H1 (cell line): ENCODE measurements around the gene LHFPL3. TPM values are rescaled to one million over a fixed set of nuclear protein-coding genes. Genes with fewer than 3 reads are reported as not detected.
A peak's percentile ranks its signal among the peaks of the same experiment; 100 is the strongest.

Experiments used
- CTCF ChIA-PET: fragments of 300-600 bp; sonication (Branson Sonifier 250); formaldehyde crosslinking; loops from one replicate; lab custom pipeline; 2021; ENCODE audit not compliant: partially characterized antibody; lab: Charles Lee
- POLR2A ChIA-PET: fragments of 300-600 bp; sonication (Branson Sonifier 250); formaldehyde crosslinking; loops from one replicate; lab custom pipeline; 2021; ENCODE audit warnings: inconsistent platforms; ENCODE audit not compliant: partially characterized antibody; lab: Charles Lee
- DNase-seq, 2 experiments: peaks; one replicate each; pipeline versions ENCODE4 v3.0.0 to v3.0.0-alpha.2; 2010 to 2022; ENCODE audit warnings: low spot score in 2 of 2, low read depth in 1 of 2, mixed read lengths in 1 of 2
- FAIRE-seq: peaks from 2 replicates; lab custom pipeline; 2011; peaks lifted over from hg19 to GRCh38; lab: Jason Lieb, UNC
- H2AFZ ChIP-seq: 2 replicates; pipeline ENCODE4 v1.8.1; 2012; ENCODE audit warnings: low read length, inconsistent platforms
- H2AK5ac ChIP-seq: 2 replicates; pipeline ENCODE4 v1.6.1; 2013; ENCODE audit warnings: low read depth, low read length
- H2BK120ac ChIP-seq: replicated peaks from 2 replicates; pipeline ENCODE3; 2013; ENCODE audit warnings: low read depth, low read length, inconsistent platforms
- H2BK12ac ChIP-seq: 2 replicates; pipeline ENCODE4 v1.6.1; 2013; ENCODE audit warnings: low read depth, low read length
- H2BK15ac ChIP-seq: 2 replicates; pipeline ENCODE4 v1.6.1; 2013; ENCODE audit warnings: low read length
- H2BK20ac ChIP-seq: 2 replicates; pipeline ENCODE4 v1.6.1; 2013; ENCODE audit warnings: low read length
- H2BK5ac ChIP-seq: 2 replicates; pipeline ENCODE4 v1.6.1; 2013; ENCODE audit warnings: low read depth, low read length
- H3K14ac ChIP-seq: 2 replicates; pipeline ENCODE4 v1.6.1; 2013; ENCODE audit warnings: inconsistent platforms; ENCODE audit not compliant: insufficient read length
- H3K18ac ChIP-seq: 2 replicates; pipeline ENCODE4 v1.6.1; 2013; ENCODE audit warnings: low read length; ENCODE audit errors: extremely low read depth
- H3K23ac ChIP-seq: 2 replicates; pipeline ENCODE4 v1.6.1; 2013; ENCODE audit warnings: inconsistent platforms; ENCODE audit not compliant: insufficient read length
- H3K23me2 ChIP-seq: 2 replicates; pipeline ENCODE4 v1.6.1; 2013; ENCODE audit warnings: low read depth, low read length
- H3K27ac ChIP-seq: 2 replicates; pipeline ENCODE4 v1.6.1; 2011; ENCODE audit warnings: low read depth, low read length, inconsistent platforms
- H3K27me3 ChIP-seq, 4 experiments: replicated peaks in 1 of 4; 1 replicate in 1 of 4; 2 replicates in 3 of 4; pipeline versions ENCODE4 v1.6.1 to v1.8.1; 2011 to 2013; ENCODE audit warnings: low read length in 3 of 4, mild to moderate bottlenecking in 3 of 4, inconsistent platforms in 2 of 4, mixed read lengths in 2 of 4, moderate library complexity in 1 of 4; ENCODE audit not compliant: control insufficient read depth in 3 of 4, insufficient read depth in 3 of 4; ENCODE audit errors: extremely low read depth in 1 of 4
- H3K36me3 ChIP-seq, 4 experiments: 2 replicates each; pipeline versions ENCODE4 v1.6.1 to v1.8.1; 2011 to 2013; ENCODE audit warnings: mild to moderate bottlenecking in 4 of 4, low read length in 3 of 4, moderate library complexity in 2 of 4, control low read depth in 1 of 4, inconsistent platforms in 1 of 4; ENCODE audit not compliant: insufficient read depth in 4 of 4, control insufficient read depth in 2 of 4
- H3K4ac ChIP-seq: replicated peaks from 2 replicates; pipeline ENCODE3; 2013; ENCODE audit warnings: low read length, low read depth, mixed read lengths, inconsistent platforms; ENCODE audit not compliant: insufficient read length
- H3K4me1 ChIP-seq, 4 experiments: replicated peaks in 1 of 4; 1 replicate in 1 of 4; 2 replicates in 3 of 4; pipeline versions ENCODE4 v1.6.1 to v1.8.1; 2011 to 2013; ENCODE audit warnings: low read length in 3 of 4, inconsistent platforms in 2 of 4, mixed read lengths in 1 of 4; ENCODE audit not compliant: insufficient read depth in 4 of 4, control insufficient read depth in 3 of 4
- H3K4me2 ChIP-seq, 2 experiments: 2 replicates each; pipeline versions ENCODE4 v1.6.1 to v1.8.1; 2011 to 2013; ENCODE audit warnings: low read depth in 2 of 2, low read length in 2 of 2, control low read depth in 1 of 2, inconsistent platforms in 1 of 2, mild to moderate bottlenecking in 1 of 2; ENCODE audit not compliant: insufficient read depth in 1 of 2
- H3K4me3 ChIP-seq, 4 experiments: fragments of 200-600, 300-600 bp in 1 of 4; sonication (generic), shearing (Covaris generic), sonication (Bioruptor Twin) in 1 of 4; 2 replicates each; pipeline versions ENCODE4 v1.5.1 to v1.8.1; 2011 to 2016; ENCODE audit warnings: low read length in 4 of 4, low read depth in 3 of 4, control low read depth in 2 of 4, inconsistent platforms in 2 of 4, mild to moderate bottlenecking in 2 of 4, mixed read lengths in 1 of 4, moderate library complexity in 1 of 4; ENCODE audit not compliant: insufficient read depth in 2 of 4; ENCODE audit errors: extremely low read depth in 1 of 4
- H3K56ac ChIP-seq: replicated peaks from 2 replicates; pipeline ENCODE3; 2013; ENCODE audit warnings: low read depth, mild to moderate bottlenecking, mixed read lengths, low read length, inconsistent platforms; ENCODE audit not compliant: insufficient read length
- H3K79me1 ChIP-seq: 2 replicates; pipeline ENCODE4 v1.6.1; 2013; ENCODE audit warnings: low read depth, low read length, control low read depth
- H3K79me2 ChIP-seq, 2 experiments: 2 replicates each; pipeline versions ENCODE4 v1.6.1 to v1.8.1; 2012 to 2013; ENCODE audit warnings: low read length in 2 of 2, mild to moderate bottlenecking in 2 of 2, inconsistent platforms in 1 of 2; ENCODE audit not compliant: insufficient read depth in 2 of 2, control insufficient read depth in 1 of 2
- H3K9ac ChIP-seq, 4 experiments: replicated peaks in 1 of 4; 1 replicate in 1 of 4; 2 replicates in 3 of 4; pipeline versions ENCODE4 v1.6.1 to v1.8.1; 2011 to 2013; ENCODE audit warnings: low read depth in 3 of 4, low read length in 3 of 4, control low read depth in 2 of 4, mild to moderate bottlenecking in 2 of 4, moderate library complexity in 2 of 4, inconsistent platforms in 1 of 4; ENCODE audit errors: extremely low read depth in 1 of 4
- H3K9me3 ChIP-seq, 2 experiments: 2 replicates each; pipeline versions ENCODE4 v1.6.1 to v1.8.1; 2012 to 2013; ENCODE audit warnings: mild to moderate bottlenecking in 2 of 2, moderate library complexity in 2 of 2, control low read depth in 1 of 2, inconsistent platforms in 1 of 2, low read depth in 1 of 2, low read length in 1 of 2, mixed read lengths in 1 of 2; ENCODE audit not compliant: insufficient read depth in 2 of 2
- H4K20me1 ChIP-seq, 2 experiments: replicated peaks in 1 of 2; 2 replicates each; pipeline versions ENCODE3 to v1.8.1; 2011 to 2013; ENCODE audit warnings: inconsistent platforms in 2 of 2, low read length in 2 of 2, mild to moderate bottlenecking in 1 of 2; ENCODE audit not compliant: insufficient read depth in 2 of 2, control insufficient read depth in 1 of 2
- H4K5ac ChIP-seq: 2 replicates; pipeline ENCODE4 v1.6.1; 2013; ENCODE audit warnings: low read length, low read depth, mixed read lengths, inconsistent platforms; ENCODE audit not compliant: insufficient read length
- H4K8ac ChIP-seq: 2 replicates; pipeline ENCODE4 v1.8.0; 2013; ENCODE audit warnings: mild to moderate bottlenecking, moderate library complexity, low read length, inconsistent platforms; ENCODE audit not compliant: insufficient read depth; ENCODE audit errors: extremely low read depth
- H4K91ac ChIP-seq: replicated peaks from 2 replicates; pipeline ENCODE3; 2013; ENCODE audit warnings: low read length, mixed read lengths, inconsistent platforms; ENCODE audit not compliant: insufficient read length
- ATF2 ChIP-seq: IDR thresholded peaks from 2 replicates; pipeline ENCODE4 v1.6.1; 2012; ENCODE audit warnings: low read length, inconsistent platforms
- CHD2 ChIP-seq: IDR thresholded peaks from 2 replicates; pipeline ENCODE4 v1.6.1; 2012; ENCODE audit warnings: low read length, improper control_type of control experiment
- EP300 ChIP-seq, 2 experiments: IDR thresholded peaks; 1 replicate in 1 of 2; 2 replicates in 1 of 2; pipeline ENCODE4 v1.6.1; 2011 to 2012; ENCODE audit warnings: low read depth in 2 of 2, low read length in 2 of 2, mild to moderate bottlenecking in 2 of 2, borderline replicate concordance in 1 of 2, inconsistent platforms in 1 of 2, moderate library complexity in 1 of 2
- PHF8 ChIP-seq: fragments of 200-600 bp; sonication (generic); conservative IDR thresholded peaks from 2 replicates; pipeline ENCODE4 v1.7.1; 2012; ENCODE audit warnings: low read depth, mild to moderate bottlenecking, inconsistent platforms, low read length, moderate library complexity
- USF2 ChIP-seq: IDR thresholded peaks from 2 replicates; pipeline ENCODE4 v1.6.1; 2011; ENCODE audit warnings: low read length, improper control_type of control experiment
- YY1 ChIP-seq: IDR thresholded peaks from 2 replicates; pipeline ENCODE4 v1.6.1; 2011; ENCODE audit warnings: low read depth, mild to moderate bottlenecking, low read length
- WGBS, 2 experiments: shearing (Covaris generic) in 1 of 2; methylation state at CpG; one replicate each; pipeline versions ENCODE4 v1.1.6 to v1.1.7; 2013 to 2015; ENCODE audit warnings: low lambda C conversion rate in 2 of 2, mixed read lengths in 2 of 2, inconsistent platforms in 1 of 2, low coverage in 1 of 2, missing lambda C conversion rate in 1 of 2; ENCODE audit not compliant: insufficient replicate concordance in 2 of 2, insufficient coverage in 1 of 2, insufficient read length in 1 of 2; ENCODE audit errors: extremely low coverage in 1 of 2, missing lambda C conversion rate in 1 of 2; 5-methylcytosine and 5-hydroxymethylcytosine counted together
- long read RNA-seq, 2 experiments: library from RNA in 1 of 2; library from capped mRNA in 1 of 2; stranded (forward); transcript quantifications; one replicate each; pipeline ENCODE4 v2.0.0, GENCODE V29; 2021; ENCODE audit warnings: inconsistent platforms in 1 of 2
- polyA minus RNA-seq, 3 experiments: library from RNA; depleted of rRNA, polyadenylated mRNA; stranded (reverse); fragments of >200 nt; gene quantifications; 1 replicate in 2 of 3; 2 replicates in 1 of 3; pipeline ENCODE4 v1.2.3, GENCODE V29; 2011
- polyA plus RNA-seq, 7 experiments: library from polyadenylated mRNA; depleted of rRNA in 3 of 7; stranded (reverse) in 5 of 7; unstranded in 2 of 7; fragments of >200 nt in 5 of 7; fragments of 200-250 nt in 2 of 7; gene quantifications; 1 replicate in 5 of 7; 2 replicates in 1 of 7; 4 replicates in 1 of 7; pipeline versions ENCODE4 v1.2.1 to v1.2.3, GENCODE V29; 2011 to 2013; ENCODE audit warnings: missing spikeins in 2 of 7, mixed read lengths in 2 of 7
- total RNA-seq: library from RNA; stranded (reverse); fragmentation: NEBNext Ultra II Directional; extraction: Animal tissue kit (Norgen Biotek cat#: 25700); gene quantifications from 2 replicates; pipeline ENCODE4 v1.2.1, GENCODE V29; 2021

The LHFPL3 gene
- total RNA-seq (0.50 and 0.69 TPM in 2 replicates), polyA plus RNA-seq (2011; rRNA removed) (0.20 and 0.24 TPM in 2 replicates), polyA minus RNA-seq (2011; rRNA and poly(A)+ RNA removed) (0.37 and 0.38 TPM in 2 replicates)
- polyA plus RNA-seq (2011; cell fraction: cytosol; rRNA removed) = 0.09 TPM
- polyA plus RNA-seq (2011; cell fraction: nucleus; rRNA removed) = 0.20 TPM
- polyA plus RNA-seq (2012, experiment 1 of 2) = 0.11 to 0.21 TPM (median 0.18 TPM) in 4 replicates
- polyA plus RNA-seq (2012, experiment 2 of 2) = not detected
- polyA plus RNA-seq (2013, experiment 1 of 2) = 0.22 TPM
- 0.11 TPM for polyA plus RNA-seq (2013, experiment 2 of 2)
- polyA minus RNA-seq (2011; cell fraction: cytosol; rRNA and poly(A)+ RNA removed) = 0.81 TPM
- 1.4 TPM for polyA minus RNA-seq (2011; cell fraction: nucleus; rRNA and poly(A)+ RNA removed)
- long read RNA-seq, experiment 1, partial matches to known transcripts = 0 of 11 reads
- long read RNA-seq, experiment 1, other reads (novel, unspliced or antisense) = 11 of 11 reads
- long read RNA-seq, experiment 2, partial matches to known transcripts = 0 of 6 reads
- long read RNA-seq, experiment 2, other reads (novel, unspliced or antisense) = 6 of 6 reads

- peaks cover 29 to 56% (median 42%) of the 10 kb centered on the region in 4 experiments for H3K27me3 ChIP-seq
- peaks cover 0 to 1% of the 10 kb centered on the region in 2 experiments for H4K20me1 ChIP-seq
- H3K4me1 ChIP-seq = peaks cover 0 to 6% (median 0%) of the 10 kb centered on the region in 4 experiments; a peak in 4 of 7 replicates
- H3K14ac ChIP-seq = no peak within 1 kb of the TSS
- peak within 1 kb of the TSS; percentile 54 for H4K91ac ChIP-seq
- CTCF ChIA-PET = interaction anchor here (1.0 to 1.3 kb wide), 2 partner anchors 98 to 518 kb away, joined by 3 read pairs; no protein-coding TSS in a partner anchor
- H3K4me3 ChIP-seq = peak within 1 kb of the TSS; percentile 55 to 72 (median 57)
- peak within 1 kb of the TSS; percentile 90; the same call in 1 of the 2 replicates for H2AFZ ChIP-seq
- H2BK5ac ChIP-seq = no peak within 1 kb of the TSS
- H3K56ac ChIP-seq = no peak within 1 kb of the TSS
- H3K36me3 ChIP-seq = no peaks in the 10 kb centered on the region
- no peak within 1 kb of the TSS for H3K23ac ChIP-seq
- H3K9ac ChIP-seq = no peak within 1 kb of the TSS; a peak in 2 of 7 replicates
- H3K9me3 ChIP-seq = no peaks in the 10 kb centered on the region
- H3K79me2 ChIP-seq = no peaks in the 10 kb centered on the region
- H4K8ac ChIP-seq = peak within 1 kb of the TSS; percentile 72
- H3K18ac ChIP-seq = peak within 1 kb of the TSS; percentile 19
- peak within 1 kb of the TSS; percentile 7 for H4K5ac ChIP-seq
- no peak within 1 kb of the TSS for H3K4ac ChIP-seq
- H2BK120ac ChIP-seq = no peak within 1 kb of the TSS
- H2BK12ac ChIP-seq = peak within 1 kb of the TSS; percentile 60; the same call in 1 of the 2 replicates
- H2AK5ac ChIP-seq = no peak within 1 kb of the TSS
- no peaks in the 10 kb centered on the region for H3K79me1 ChIP-seq
- peak within 1 kb of the TSS; percentile 84 to 89 for H3K4me2 ChIP-seq
- 0 out of 2 replicates have a peak within 1 kb of the TSS, but pooled peaks have one; percentile 46 for H2BK15ac ChIP-seq
- peak within 1 kb of the TSS; percentile 48; the same call in 1 of the 2 replicates for H2BK20ac ChIP-seq
- H3K23me2 ChIP-seq = peaks cover 15% of the 10 kb centered on the region
- peak in 1 of 2 experiments; percentile 71 for DNase-seq
- POLR2A ChIA-PET = no interaction called here
- WGBS, 2 experiments = 3% methylated on average over 12 of the region's 62 CpGs; no CpG with 5 or more reads in 1 of the 2 experiments
- no peak within 1 kb of the TSS for H3K27ac ChIP-seq
- no peak for FAIRE-seq
- 0 out of 3 replicates have a peak, but pooled peaks of 1 of the 2 experiments have one; percentile 9 for TF ChIP-seq EP300 (IDR thresholded peaks at IDR 0.05; ENCODE audit: borderline replicate concordance in 1 of 2, low read depth in 2 of 2, low read length in 2 of 2)
- no peak for TF ChIP-seq YY1
- TF ChIP-seq PHF8 = no peak
- TF ChIP-seq CHD2 = no peak
- TF ChIP-seq ATF2 = no peak
- TF ChIP-seq USF2 = no peak
Measured at GRCh38 chr7:104328296-104328969, at the start of gene LHFPL3. LHFPL3 (plus strand) TSS chr7:104328603.
